Sigmoid colon (tissue), 7 donors: ENCODE data around the gene USP33. TPM values are rescaled to one million over a fixed set of nuclear protein-coding genes. Genes with fewer than 3 reads are reported as not detected.

ENCODE experiments used
- DNase-seq: peaks from one replicate; pipeline ENCODE4 v3.0.0-alpha.2; 2019
- H3K27ac ChIP-seq, 4 donors: fragments of 200-600 bp; sonication (generic); one replicate each; pipeline ENCODE4 v1.5.1; 2016 to 2019; ENCODE audit warnings: mild to moderate bottlenecking in 1 of 4
- H3K27me3 ChIP-seq, 3 donors: fragments of 200-600 bp; sonication (generic); one replicate each; pipeline ENCODE4 v1.5.1; 2019; ENCODE audit warnings: mild to moderate bottlenecking in 1 of 3
- H3K36me3 ChIP-seq, 4 donors: fragments of 200-600 bp; sonication (generic); one replicate each; pipeline ENCODE4 v1.5.1; 2016 to 2019
- H3K4me1 ChIP-seq, 4 donors: fragments of 200-600 bp; sonication (generic); one replicate each; pipeline ENCODE4 v1.5.1; 2017 to 2019
- H3K4me3 ChIP-seq, 4 donors: fragments of 200-600 bp; sonication (generic); one replicate each; pipeline ENCODE4 v1.5.1; 2017 to 2019; ENCODE audit warnings: mild to moderate bottlenecking in 2 of 4, moderate library complexity in 1 of 4
- H3K9me3 ChIP-seq, 4 donors: fragments of 200-600 bp in 3 of 4; sonication (generic) in 3 of 4; one replicate each; pipeline versions ENCODE4 v1.5.1 to v1.6.1; 2013 to 2019
- EP300 ChIP-seq, 4 donors: sonication (generic); formaldehyde crosslinking; IDR thresholded peaks; one replicate each; pipeline ENCODE4 v1.6.1; 2017; ENCODE audit warnings: antibody characterized with exemption in 4 of 4
- POLR2A ChIP-seq, 2 donors: fragments of 450-650 bp; IDR thresholded peaks; one replicate each; pipeline ENCODE4 v1.6.1; 2016; ENCODE audit warnings: antibody characterized with exemption in 2 of 2, mild to moderate bottlenecking in 2 of 2, moderate library complexity in 2 of 2
- POLR2AphosphoS5 ChIP-seq, 4 donors: sonication (generic); formaldehyde crosslinking; IDR thresholded peaks; one replicate each; pipeline ENCODE4 v1.6.1; 2017; ENCODE audit warnings: antibody characterized with exemption in 4 of 4
- WGBS, 2 donors: extraction: QIAGEN DNeasy Blood & Tissue Kit; methylation state at CpG; one replicate each; pipeline ENCODE4 v1.1.7; 2013; 5-methylcytosine and 5-hydroxymethylcytosine counted together
- intact Hi-C: fragments of 100-400 bp; cut with DNase I; formaldehyde crosslinking; loops from one replicate; pipeline ENCODE4 v1.15.1; 2023
- polyA plus RNA-seq, 3 donors: library from polyadenylated mRNA; stranded (reverse); fragments of 200-250 nt; gene quantifications; one replicate each; pipeline ENCODE4 v1.2.3, GENCODE V29; 2013
- total RNA-seq, 4 donors: library from RNA; depleted of rRNA; stranded (reverse); fragments of >200 nt; gene quantifications; one replicate each; pipeline ENCODE4 v1.1.0, GENCODE V29; 2016
- TF ChIP-seq, protein P1 (sequence below), 4 experiments: fragments of 450-650 bp in 3 of 4; fragments of 200-600 bp in 1 of 4; IDR thresholded peaks; one replicate each; pipeline ENCODE4 v1.5.1; 2016 to 2019; ENCODE audit warnings: antibody characterized with exemption in 4 of 4, mild to moderate bottlenecking in 3 of 4, moderate library complexity in 2 of 4
- donor health status: healthy with polysubstance abuse.
- donor health status: Bipolar disorder and iron deficiency.
- donor health status: healthy.

USP33 gene
- total and polyA plus RNA-seq, 7 donors, result 23.4 to 81.6 (median 47.5) TPM

DNA sequence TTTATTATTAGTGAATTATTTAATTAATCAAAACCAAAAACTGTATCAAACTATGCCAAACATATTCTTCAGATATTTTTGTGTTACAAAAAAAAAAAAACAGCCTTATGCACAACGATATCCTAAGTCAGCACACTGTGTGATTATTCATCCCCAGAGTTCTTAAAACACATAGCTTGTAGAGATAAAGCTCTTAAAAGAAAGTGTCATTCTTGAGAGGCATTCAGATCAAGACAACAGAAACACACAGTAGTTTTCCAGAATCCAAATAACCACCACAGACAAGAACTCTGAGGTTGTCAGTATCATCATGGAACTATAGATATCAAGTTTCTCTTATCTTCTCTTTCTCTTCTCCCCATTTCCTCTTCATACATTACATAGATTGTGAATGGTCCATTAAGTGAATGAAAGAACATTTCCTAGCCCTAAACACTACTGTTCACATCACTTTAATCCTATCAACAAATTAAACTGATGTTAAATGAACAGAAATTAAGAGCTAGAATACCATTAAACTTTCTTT, 90.7 kb downstream of the USP33 start:
- intact Hi-C loops, result no loop called here
- H3K4me3 ChIP-seq, result no peak overlapping the region
- 65 to 69% methylated on average over 1 of the region's 1 CpG for WGBS, 2 donors
- no peaks in the 10 kb centered on the region for H3K9me3 ChIP-seq
- no peaks in the 10 kb centered on the region for H3K36me3 ChIP-seq
- H3K4me1 ChIP-seq, result peaks cover 0 to 76% (median 40%) of the 10 kb centered on the region in 4 donors
- no peak for TF ChIP-seq POLR2AphosphoS5 (IDR thresholded peaks at IDR 0.05)
- no peak for TF ChIP-seq POLR2A (IDR thresholded peaks at IDR 0.05)
- TF ChIP-seq, protein P1, sequence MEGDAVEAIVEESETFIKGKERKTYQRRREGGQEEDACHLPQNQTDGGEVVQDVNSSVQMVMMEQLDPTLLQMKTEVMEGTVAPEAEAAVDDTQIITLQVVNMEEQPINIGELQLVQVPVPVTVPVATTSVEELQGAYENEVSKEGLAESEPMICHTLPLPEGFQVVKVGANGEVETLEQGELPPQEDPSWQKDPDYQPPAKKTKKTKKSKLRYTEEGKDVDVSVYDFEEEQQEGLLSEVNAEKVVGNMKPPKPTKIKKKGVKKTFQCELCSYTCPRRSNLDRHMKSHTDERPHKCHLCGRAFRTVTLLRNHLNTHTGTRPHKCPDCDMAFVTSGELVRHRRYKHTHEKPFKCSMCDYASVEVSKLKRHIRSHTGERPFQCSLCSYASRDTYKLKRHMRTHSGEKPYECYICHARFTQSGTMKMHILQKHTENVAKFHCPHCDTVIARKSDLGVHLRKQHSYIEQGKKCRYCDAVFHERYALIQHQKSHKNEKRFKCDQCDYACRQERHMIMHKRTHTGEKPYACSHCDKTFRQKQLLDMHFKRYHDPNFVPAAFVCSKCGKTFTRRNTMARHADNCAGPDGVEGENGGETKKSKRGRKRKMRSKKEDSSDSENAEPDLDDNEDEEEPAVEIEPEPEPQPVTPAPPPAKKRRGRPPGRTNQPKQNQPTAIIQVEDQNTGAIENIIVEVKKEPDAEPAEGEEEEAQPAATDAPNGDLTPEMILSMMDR (IDR thresholded peaks at IDR 0.05), result no peak
- no peak for TF ChIP-seq EP300 (IDR thresholded peaks at IDR 0.05)
- no peak for DNase-seq
- no peak overlapping the region for H3K27ac ChIP-seq
- H3K27me3 ChIP-seq, result no peaks in the 10 kb centered on the region

DNA sequence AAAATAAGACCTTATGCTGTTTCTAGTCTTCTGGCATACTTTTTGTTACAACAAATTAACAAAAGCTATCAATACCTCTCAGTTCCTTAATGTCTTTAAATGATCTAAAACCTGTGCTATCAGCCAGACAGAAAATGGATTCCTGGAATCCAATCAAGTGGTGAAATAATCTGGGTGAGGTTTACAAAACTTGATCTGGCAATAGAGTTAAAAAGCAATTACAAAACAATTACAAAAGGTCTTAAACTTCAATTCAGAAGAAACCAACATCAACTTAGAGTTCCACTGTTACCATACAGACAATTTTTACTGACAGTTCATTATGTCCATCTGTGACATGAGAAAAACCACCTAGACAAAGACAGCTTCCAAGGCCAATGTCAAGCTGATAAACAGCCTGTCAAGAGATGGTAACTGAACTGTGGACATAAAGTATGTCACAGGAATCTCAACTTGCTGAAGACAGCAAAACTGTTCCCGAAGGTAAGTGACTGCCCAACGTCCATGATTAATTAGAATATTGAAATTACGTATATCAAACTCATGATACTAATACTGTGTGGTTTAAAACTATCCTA, 94.6 kb downstream of the USP33 start:
- 86 to 89% methylated on average over 3 of the region's 3 CpGs for WGBS, 2 donors

DNA sequence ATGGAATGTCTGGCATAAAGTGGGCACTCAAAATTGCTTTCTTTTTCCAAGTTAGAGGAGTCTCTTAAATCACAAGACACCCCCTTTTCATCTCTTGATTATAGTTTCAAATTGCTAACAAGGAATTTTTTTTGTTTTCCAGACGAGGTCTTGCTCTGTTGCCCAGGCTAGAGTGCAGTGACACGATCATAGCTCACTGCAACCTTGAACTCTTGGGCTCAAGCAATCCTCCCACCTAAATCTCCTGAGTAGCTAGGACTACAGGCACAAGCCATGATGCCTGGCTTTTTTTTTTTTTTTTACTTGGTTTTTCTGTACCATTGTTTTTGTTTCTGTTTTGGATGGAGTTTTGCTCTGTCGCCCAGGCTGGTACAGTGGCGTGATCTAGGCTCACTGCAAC, 98.0 kb downstream of the USP33 start:
- no peak overlapping the region for H3K4me3 ChIP-seq
- WGBS, 2 donors, result 85 to 94% methylated on average over 4 of the region's 4 CpGs
- TF ChIP-seq EP300 (IDR thresholded peaks at IDR 0.05), result no peak
- TF ChIP-seq, protein P1 (IDR thresholded peaks at IDR 0.05), result no peak
- TF ChIP-seq POLR2A (IDR thresholded peaks at IDR 0.05), result no peak
- TF ChIP-seq POLR2AphosphoS5 (IDR thresholded peaks at IDR 0.05), result no peak
- no peaks in the 10 kb centered on the region for H3K9me3 ChIP-seq
- H3K27ac ChIP-seq, result no peak overlapping the region
- H3K27me3 ChIP-seq, result no peaks in the 10 kb centered on the region
- intact Hi-C loops, result no loop called here
- no peak for DNase-seq
- H3K4me1 ChIP-seq, result peaks cover 0 to 27% (median 13%) of the 10 kb centered on the region in 4 donors
- no peaks in the 10 kb centered on the region for H3K36me3 ChIP-seq

More for the DNA sequence above, 94.6 kb downstream of the USP33 start:
- intact Hi-C loops, result no loop called here
- TF ChIP-seq POLR2AphosphoS5 (IDR thresholded peaks at IDR 0.05) (no peak), EP300 (IDR thresholded peaks at IDR 0.05) (no peak), POLR2A (IDR thresholded peaks at IDR 0.05) (no peak)
- TF ChIP-seq, protein P1 (IDR thresholded peaks at IDR 0.05), result no peak
- H3K4me1 ChIP-seq, result peaks cover 0 to 46% (median 13%) of the 10 kb centered on the region in 4 donors
- H3K9me3 ChIP-seq, result no peaks in the 10 kb centered on the region
- no peak overlapping the region for H3K27ac ChIP-seq
- no peak overlapping the region for H3K4me3 ChIP-seq
- DNase-seq, result no peak
- H3K36me3 ChIP-seq, result no peaks in the 10 kb centered on the region
- H3K27me3 ChIP-seq, result no peaks in the 10 kb centered on the region

- no peak overlapping the region for H3K27ac ChIP-seq
These were observed 99.6 kb downstream of the USP33 start for GRCh38 chr1:77659879-77660593.

More at GRCh38 chr1:77659879-77660593, 99.6 kb downstream of the USP33 start:
- Histone ChIP-seq H3K27me3 (no peaks in the 10 kb centered on the region), H3K4me1 (peaks cover 0 to 13% (median 11%) of the 10 kb centered on the region in 4 donors), H3K4me3 (no peak overlapping the region), H3K9me3 (no peaks in the 10 kb centered on the region), H3K36me3 (no peaks in the 10 kb centered on the region)
- 72 to 96% methylated on average over 4 of the region's 4 CpGs for WGBS, 2 donors
- no peak for DNase-seq
- TF ChIP-seq, protein P1 (IDR thresholded peaks at IDR 0.05), result no peak
- no peak for TF ChIP-seq POLR2AphosphoS5 (IDR thresholded peaks at IDR 0.05)
- TF ChIP-seq POLR2A (IDR thresholded peaks at IDR 0.05), result no peak
- no peak for TF ChIP-seq EP300 (IDR thresholded peaks at IDR 0.05)
- intact Hi-C loops, result no loop called here
